CD14-positive monocyte (primary cell): ENCODE data around the gene KMT2B. TPM values are rescaled to one million over a fixed set of nuclear protein-coding genes. Genes with fewer than 3 reads are reported as not detected.

Experiments
- DNase-seq, 3 donors: peaks; one replicate each; pipeline ENCODE4 v3.0.0-alpha.2; 2011 to 2022
- H2AFZ ChIP-seq: 2 replicates; pipeline ENCODE4 v1.6.0; 2012; ENCODE audit warnings: mild to moderate bottlenecking, low read depth, low read length, inconsistent platforms; ENCODE audit not compliant: insufficient read depth, poor library complexity, severe bottlenecking
- H3K27ac ChIP-seq, 2 donors: 1 replicate in 1 of 2; 2 replicates in 1 of 2; pipeline ENCODE4 v1.5.1; 2012 to 2013; ENCODE audit warnings: low read length in 2 of 2, control low read depth in 1 of 2, inconsistent platforms in 1 of 2, low read depth in 1 of 2, mild to moderate bottlenecking in 1 of 2
- H3K27me3 ChIP-seq, 2 donors: one replicate each; pipeline versions ENCODE4 v1.6.0 to v1.6.1; 2011 to 2013; ENCODE audit warnings: low read length in 2 of 2; ENCODE audit not compliant: control insufficient read depth in 2 of 2, insufficient read depth in 2 of 2
- H3K36me3 ChIP-seq, 2 donors: replicated peaks in 1 of 2; 1 replicate in 1 of 2; 2 replicates in 1 of 2; pipeline versions ENCODE4 v1.5.1 to v1.6.1; 2012 to 2013; ENCODE audit warnings: low read length in 2 of 2, control low read depth in 1 of 2, inconsistent platforms in 1 of 2, mild to moderate bottlenecking in 1 of 2; ENCODE audit not compliant: insufficient read depth in 2 of 2, control insufficient read depth in 1 of 2
- H3K4me1 ChIP-seq, 2 donors: 1 replicate in 1 of 2; 2 replicates in 1 of 2; pipeline versions ENCODE4 v1.5.1 to v1.6.1; 2012 to 2013; ENCODE audit warnings: low read length in 2 of 2, control low read depth in 1 of 2, inconsistent platforms in 1 of 2, mild to moderate bottlenecking in 1 of 2, moderate library complexity in 1 of 2; ENCODE audit not compliant: insufficient read depth in 2 of 2, control insufficient read depth in 1 of 2
- H3K4me2 ChIP-seq: replicated peaks from 2 replicates; pipeline ENCODE3; 2012; ENCODE audit warnings: low read length, moderate library complexity, mild to moderate bottlenecking; ENCODE audit not compliant: poor library complexity, severe bottlenecking; ENCODE audit errors: extremely low read depth
- H3K4me3 ChIP-seq, 3 experiments: fragments of 200-600 bp in 1 of 3; sonication (generic) in 1 of 3; replicated peaks in 1 of 3; 1 replicate in 2 of 3; 2 replicates in 1 of 3; pipeline ENCODE4 v1.5.1; 2011 to 2013; ENCODE audit warnings: low read length in 3 of 3, mild to moderate bottlenecking in 3 of 3, control low read depth in 2 of 3, low read depth in 2 of 3, inconsistent platforms in 1 of 3, moderate library complexity in 1 of 3
- H3K79me2 ChIP-seq: 2 replicates; pipeline ENCODE4 v1.6.0; 2012; ENCODE audit warnings: mild to moderate bottlenecking, control low read depth, inconsistent platforms, low read length, moderate library complexity; ENCODE audit not compliant: insufficient read depth
- H3K9ac ChIP-seq: 2 replicates; pipeline ENCODE4 v1.6.0; 2017; ENCODE audit warnings: low read length, mild to moderate bottlenecking; ENCODE audit not compliant: insufficient read depth, poor library complexity, severe bottlenecking
- H3K9me3 ChIP-seq, 2 donors: replicated peaks in 1 of 2; 1 replicate in 1 of 2; 2 replicates in 1 of 2; pipeline versions ENCODE4 v1.5.1 to v1.6.1; 2012 to 2013; ENCODE audit warnings: low read length in 2 of 2, control low read depth in 1 of 2; ENCODE audit not compliant: control insufficient read depth in 1 of 2, insufficient read depth in 1 of 2
- H4K20me1 ChIP-seq: 2 replicates; pipeline ENCODE4 v1.6.0; 2012; ENCODE audit warnings: mild to moderate bottlenecking, low read length, control low read depth, moderate library complexity; ENCODE audit not compliant: insufficient read depth
- H3K27ac Mint-ChIP-seq, 7 donors: one replicate each; pipeline ENCODE4 v1.8.0; 2020; ENCODE audit warnings: mild to moderate bottlenecking in 7 of 7, mixed read lengths in 7 of 7, moderate library complexity in 6 of 7, inconsistent platforms in 2 of 7
- H3K27me3 Mint-ChIP-seq, 3 donors: one replicate each; pipeline ENCODE4 v1.8.0; 2021 to 2022; ENCODE audit warnings: low read depth in 3 of 3, mild to moderate bottlenecking in 3 of 3, mixed read lengths in 3 of 3, moderate library complexity in 3 of 3, inconsistent platforms in 1 of 3
- H3K36me3 Mint-ChIP-seq, 2 donors: one replicate each; pipeline ENCODE4 v1.8.0; 2020; ENCODE audit warnings: mixed read lengths in 2 of 2, inconsistent platforms in 1 of 2, mild to moderate bottlenecking in 1 of 2
- H3K4me1 Mint-ChIP-seq: one replicate; pipeline ENCODE4 v1.8.0; 2020; ENCODE audit warnings: mild to moderate bottlenecking, mixed read lengths
- H3K4me3 Mint-ChIP-seq, 2 donors: one replicate each; pipeline ENCODE4 v1.8.0; 2020; ENCODE audit warnings: mild to moderate bottlenecking in 2 of 2, mixed read lengths in 2 of 2, moderate library complexity in 1 of 2
- H3K9me3 Mint-ChIP-seq, 7 donors: one replicate each; pipeline ENCODE4 v1.8.0; 2020 to 2022; ENCODE audit warnings: mixed read lengths in 7 of 7, mild to moderate bottlenecking in 6 of 7, moderate library complexity in 6 of 7, inconsistent platforms in 2 of 7
- WGBS: methylation state at CpG from one replicate; pipeline ENCODE4 v1.1.5; 2013; ENCODE audit warnings: missing lambda C conversion rate; ENCODE audit not compliant: insufficient coverage; 5-methylcytosine and 5-hydroxymethylcytosine counted together
- intact Hi-C, 2 donors: fragments of 100-400 bp; cut with micrococcal nuclease; formaldehyde crosslinking; loops; one replicate each; pipeline versions ENCODE4 v1.15.0 to v1.15.1; 2023
- polyA plus RNA-seq, 3 donors: library from polyadenylated mRNA; depleted of rRNA in 1 of 3; unstranded in 2 of 3; stranded (reverse) in 1 of 3; fragments of 300-500 nt in 2 of 3; fragments of >200 nt in 1 of 3; fragmentation: Illumina TruSeq in 2 of 3; gene quantifications; 1 replicate in 2 of 3; 2 replicates in 1 of 3; pipeline ENCODE4 v1.2.3, GENCODE V29; 2012 to 2021
- TF ChIP-seq, protein P1 (sequence below): fragments of 200-600 bp; IDR thresholded peaks from one replicate; pipeline ENCODE4 v1.8.0; 2022; ENCODE audit warnings: antibody characterized with exemption, mild to moderate bottlenecking

The KMT2B gene
- polyA plus RNA-seq, 3 donors: 0.32 to 63.6 (median 0.65) TPM

DNA sequence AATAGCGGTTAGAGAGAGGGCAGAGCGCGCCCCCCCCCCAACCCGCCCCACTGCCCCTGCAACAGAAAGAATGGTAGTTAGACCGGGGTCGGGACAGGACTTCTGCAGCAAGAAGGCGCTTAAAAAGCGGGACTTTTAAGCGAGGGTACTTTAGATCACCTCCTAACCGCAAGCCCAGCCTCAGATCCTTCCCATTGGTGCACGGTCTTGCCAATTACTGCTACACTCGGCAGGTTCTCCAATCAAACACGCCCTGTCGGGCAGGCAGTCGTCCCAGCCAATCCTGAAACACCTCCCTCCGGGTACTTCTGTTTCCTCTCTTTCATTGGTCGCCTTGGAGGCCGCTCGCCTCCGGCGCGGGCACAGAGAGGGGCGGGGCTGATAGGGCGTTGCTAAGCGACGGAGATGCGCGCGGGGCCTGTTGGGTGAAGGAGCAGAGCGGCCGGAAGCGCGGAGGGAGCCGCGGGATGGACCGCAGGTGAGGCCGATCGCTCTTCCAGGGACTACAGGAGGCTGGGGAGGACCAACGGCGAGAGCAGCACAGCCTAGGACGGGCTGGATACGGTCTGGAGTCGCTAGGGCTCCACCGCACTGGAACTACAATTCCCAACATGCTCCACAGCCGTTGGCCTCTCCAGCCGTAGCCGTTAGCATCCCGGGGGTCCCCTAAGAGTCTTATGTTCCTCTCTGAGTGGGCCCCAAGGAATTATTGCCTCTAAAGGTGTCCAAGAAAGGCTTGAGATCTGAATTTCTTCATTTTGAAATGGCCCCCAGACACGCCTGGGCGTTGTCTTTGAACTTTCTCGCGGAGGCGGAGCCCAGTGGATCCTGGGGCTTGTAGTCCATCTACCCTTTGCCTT lies 40.2 kb downstream of the KMT2B start, which contains the start of gene PROSER3:
Gene PROSER3, plus strand, starts transcription at position 428 of the 860 bp plus-strand sequence. Its CDS starts 40 bp downstream, at position 468.
- peaks cover 18 to 30% (median 25%) of the 10 kb centered on the region in 3 donors for H3K27me3 Mint-ChIP-seq

DNA sequence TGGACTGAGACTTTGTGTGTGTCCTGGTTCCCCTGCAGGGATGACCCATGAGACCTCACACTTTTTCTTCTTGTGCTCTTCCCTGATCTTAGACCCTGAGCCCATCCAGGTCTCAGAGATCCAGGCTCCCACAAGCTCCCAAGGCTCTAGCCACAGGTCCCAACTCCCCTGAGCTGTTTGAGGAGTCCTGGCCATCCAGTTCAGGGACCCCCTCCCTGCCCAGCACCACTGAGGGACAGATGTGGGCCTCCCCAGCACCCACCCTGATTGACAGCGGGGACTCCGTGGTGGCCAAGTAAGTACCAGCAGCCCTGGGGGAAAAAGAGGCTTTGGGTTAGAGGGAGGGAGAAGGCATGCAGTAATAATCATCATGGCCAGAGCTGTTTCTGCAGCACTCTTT lies 41.9 kb downstream of the KMT2B start:
- Mint-ChIP-seq H3K9me3 (peaks cover 0 to 8% (median 3%) of the 10 kb centered on the region in 7 donors), H3K4me1 (peaks cover 32% of the 10 kb centered on the region), H3K4me3 (no peak overlapping the region), H3K27me3 (peaks cover 18 to 28% (median 25%) of the 10 kb centered on the region in 3 donors), H3K36me3 (peaks cover 25 to 46% of the 10 kb centered on the region in 2 donors), H3K27ac (peak overlapping the region in 1 of 7 donors; percentile 25)
- Histone ChIP-seq H2AFZ (no peak overlapping the region), H3K27me3 (peaks cover 9 to 21% of the 10 kb centered on the region in 2 donors), H3K27ac (no peak overlapping the region), H3K9ac (no peak overlapping the region), H3K9me3 (no peaks in the 10 kb centered on the region), H3K36me3 (peaks cover 12 to 29% of the 10 kb centered on the region in 2 donors), H3K79me2 (peaks cover 12% of the 10 kb centered on the region), H3K4me3 (no peak overlapping the region), H3K4me1 (peaks cover 29 to 41% of the 10 kb centered on the region in 2 donors), H4K20me1 (peaks cover 12% of the 10 kb centered on the region), H3K4me2 (no peak overlapping the region)
- no peak for DNase-seq
- intact Hi-C loops: loop anchor here (5.0 to 10.0 kb wide), 2 partner anchors 253 to 355 kb away; partner anchors contain the start of genes ALKBH6 (in 2 of the 2), OVOL3 (in 1 of the 2), POLR2I (in 1 of the 2) and TBCB (in 1 of the 2)
- no CpG with 5 or more reads among the region's 2 CpGs for WGBS
- TF ChIP-seq, protein P1, sequence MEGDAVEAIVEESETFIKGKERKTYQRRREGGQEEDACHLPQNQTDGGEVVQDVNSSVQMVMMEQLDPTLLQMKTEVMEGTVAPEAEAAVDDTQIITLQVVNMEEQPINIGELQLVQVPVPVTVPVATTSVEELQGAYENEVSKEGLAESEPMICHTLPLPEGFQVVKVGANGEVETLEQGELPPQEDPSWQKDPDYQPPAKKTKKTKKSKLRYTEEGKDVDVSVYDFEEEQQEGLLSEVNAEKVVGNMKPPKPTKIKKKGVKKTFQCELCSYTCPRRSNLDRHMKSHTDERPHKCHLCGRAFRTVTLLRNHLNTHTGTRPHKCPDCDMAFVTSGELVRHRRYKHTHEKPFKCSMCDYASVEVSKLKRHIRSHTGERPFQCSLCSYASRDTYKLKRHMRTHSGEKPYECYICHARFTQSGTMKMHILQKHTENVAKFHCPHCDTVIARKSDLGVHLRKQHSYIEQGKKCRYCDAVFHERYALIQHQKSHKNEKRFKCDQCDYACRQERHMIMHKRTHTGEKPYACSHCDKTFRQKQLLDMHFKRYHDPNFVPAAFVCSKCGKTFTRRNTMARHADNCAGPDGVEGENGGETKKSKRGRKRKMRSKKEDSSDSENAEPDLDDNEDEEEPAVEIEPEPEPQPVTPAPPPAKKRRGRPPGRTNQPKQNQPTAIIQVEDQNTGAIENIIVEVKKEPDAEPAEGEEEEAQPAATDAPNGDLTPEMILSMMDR: no peak

More for the DNA sequence above, 40.2 kb downstream of the KMT2B start, which contains the start of gene PROSER3:
- peak within 1 kb of the TSS; percentile 93 for H3K4me2 ChIP-seq
- peak; percentile 98 to 99 (median 99) for DNase-seq
- no peaks in the 10 kb centered on the region for H3K9me3 ChIP-seq
- under 1% methylated on average over 43 of the region's 53 CpGs for WGBS
- Mint-ChIP-seq H3K9me3 (peaks cover 0 to 8% (median 3%) of the 10 kb centered on the region in 7 donors), H3K27ac (peak within 1 kb of the TSS; percentile 76 to 96 (median 93)), H3K36me3 (peaks cover 33 to 46% of the 10 kb centered on the region in 2 donors), H3K4me1 (peaks cover 32% of the 10 kb centered on the region), H3K4me3 (peak within 1 kb of the TSS; percentile 93 to 94)
- H3K36me3 ChIP-seq: peaks cover 27 to 36% of the 10 kb centered on the region in 2 donors
- peak within 1 kb of the TSS; percentile 91 to 100 (median 96) for H3K4me3 ChIP-seq
- TF ChIP-seq, protein P1: no peak
- H4K20me1 ChIP-seq: peaks cover 12% of the 10 kb centered on the region
- peak within 1 kb of the TSS; percentile 91 for H3K9ac ChIP-seq
- H3K79me2 ChIP-seq: peaks cover 12% of the 10 kb centered on the region
- H3K27ac ChIP-seq: peak within 1 kb of the TSS; percentile 74 to 95
- H3K27me3 ChIP-seq: peaks cover 9 to 21% of the 10 kb centered on the region in 2 donors
- H2AFZ ChIP-seq: peak within 1 kb of the TSS; percentile 98
- H3K4me1 ChIP-seq: peaks cover 29 to 41% of the 10 kb centered on the region in 2 donors
- intact Hi-C loops: loop anchor here (1.0 to 10.0 kb wide), 3 partner anchors 10 to 357 kb away; partner anchors contain the start of genes ALKBH6 (in 1 of the 2), LIN37 (in 1 of the 2), OVOL3 (in 1 of the 2) and POLR2I (in 1 of the 2)
